H9 (cell line): Measurements from ENCODE around the gene SSR2. TPM values are rescaled to one million over a fixed set of nuclear protein-coding genes. Genes with fewer than 3 reads are reported as not detected.

Experiments used
- DNase-seq: peaks from one replicate; pipeline ENCODE4 v3.0.0-alpha.2; 2017
- H2AFZ ChIP-seq: one replicate; pipeline ENCODE4 v1.6.1; 2013; ENCODE audit warnings: mild to moderate bottlenecking, low read length, control low read depth, moderate library complexity
- H2AK5ac ChIP-seq: 2 replicates; pipeline ENCODE4 v1.6.1; 2013; ENCODE audit warnings: low read length, control low read depth, mixed read lengths; ENCODE audit not compliant: insufficient read length
- H2BK120ac ChIP-seq: one replicate; pipeline ENCODE4 v1.6.1; 2013; ENCODE audit warnings: low read depth, mild to moderate bottlenecking, low read length, control low read depth, inconsistent platforms; ENCODE audit not compliant: poor library complexity, severe bottlenecking
- H2BK12ac ChIP-seq: 2 replicates; pipeline ENCODE4 v1.6.1; 2013; ENCODE audit warnings: low read length, control low read depth, mixed read lengths, low read depth; ENCODE audit not compliant: insufficient read length
- H2BK15ac ChIP-seq: 2 replicates; pipeline ENCODE4 v1.6.1; 2013; ENCODE audit warnings: low read depth, low read length, control low read depth
- H2BK20ac ChIP-seq: one replicate; pipeline ENCODE4 v1.6.1; 2013; ENCODE audit warnings: low read depth, mild to moderate bottlenecking, low read length, control low read depth, inconsistent platforms; ENCODE audit not compliant: poor library complexity, severe bottlenecking
- H2BK5ac ChIP-seq: 2 replicates; pipeline ENCODE4 v1.6.1; 2013; ENCODE audit warnings: low read length, control low read depth, mixed read lengths; ENCODE audit not compliant: insufficient read length
- H3K14ac ChIP-seq: 2 replicates; pipeline ENCODE4 v1.6.1; 2013; ENCODE audit warnings: low read length, control low read depth; ENCODE audit not compliant: insufficient read depth
- H3K18ac ChIP-seq: 2 replicates; pipeline ENCODE4 v1.6.1; 2013; ENCODE audit warnings: low read depth, mild to moderate bottlenecking, mixed read lengths, low read length, control low read depth; ENCODE audit not compliant: insufficient read length
- H3K23ac ChIP-seq: 2 replicates; pipeline ENCODE4 v1.6.1; 2013; ENCODE audit warnings: low read length, control low read depth, mixed read lengths, low read depth; ENCODE audit not compliant: insufficient read length
- H3K23me2 ChIP-seq: 2 replicates; pipeline ENCODE4 v1.6.1; 2013; ENCODE audit warnings: low read depth, mild to moderate bottlenecking, mixed read lengths, low read length, control low read depth; ENCODE audit not compliant: insufficient read length, poor library complexity, severe bottlenecking
- H3K27ac ChIP-seq: 2 replicates; pipeline ENCODE4 v1.5.1; 2013; ENCODE audit warnings: low read length, control low read depth, mixed read lengths, low read depth; ENCODE audit not compliant: insufficient read length
- H3K27me3 ChIP-seq: 2 replicates; pipeline ENCODE4 v1.6.1; 2013; ENCODE audit warnings: low read length, control low read depth, inconsistent platforms; ENCODE audit not compliant: insufficient read depth
- H3K4ac ChIP-seq: 2 replicates; pipeline ENCODE4 v1.6.1; 2013; ENCODE audit warnings: low read depth, mild to moderate bottlenecking, control low read depth, inconsistent platforms, low read length, moderate library complexity
- H3K4me1 ChIP-seq: 2 replicates; pipeline ENCODE4 v1.6.1; 2013; ENCODE audit warnings: low read length, control low read depth, inconsistent platforms; ENCODE audit not compliant: insufficient read depth
- H3K4me2 ChIP-seq: 2 replicates; pipeline ENCODE4 v1.6.1; 2013; ENCODE audit warnings: low read length, control low read depth, mixed read lengths; ENCODE audit not compliant: insufficient read length, insufficient read depth
- H3K56ac ChIP-seq: 2 replicates; pipeline ENCODE4 v1.6.1; 2013; ENCODE audit warnings: low read depth, mild to moderate bottlenecking, mixed read lengths, low read length, control low read depth; ENCODE audit not compliant: insufficient read length
- H3K79me1 ChIP-seq: 2 replicates; pipeline ENCODE4 v1.6.1; 2013; ENCODE audit warnings: low read depth, mild to moderate bottlenecking, moderate library complexity, low read length, control low read depth, inconsistent platforms; ENCODE audit not compliant: insufficient read depth, poor library complexity, severe bottlenecking
- H3K79me2 ChIP-seq: 2 replicates; pipeline ENCODE4 v1.6.1; 2013; ENCODE audit warnings: low read length, control low read depth, inconsistent platforms; ENCODE audit not compliant: insufficient read depth
- H3K9ac ChIP-seq: 2 replicates; pipeline ENCODE4 v1.6.1; 2013; ENCODE audit warnings: low read length, control low read depth, mixed read lengths; ENCODE audit not compliant: insufficient read length; ENCODE audit errors: extremely low read depth
- H3K9me3 ChIP-seq: one replicate; pipeline ENCODE4 v1.6.1; 2013; ENCODE audit warnings: low read depth, low read length, inconsistent platforms; ENCODE audit not compliant: control insufficient read depth
- H3T11ph ChIP-seq: one replicate; pipeline ENCODE4 v1.6.1; 2013; ENCODE audit warnings: mild to moderate bottlenecking, low read length, control low read depth, inconsistent platforms
- H4K20me1 ChIP-seq: one replicate; pipeline ENCODE4 v1.6.1; 2013; ENCODE audit not compliant: control insufficient read depth, insufficient read length, insufficient read depth
- H4K5ac ChIP-seq: 2 replicates; pipeline ENCODE4 v1.6.1; 2013; ENCODE audit warnings: low read depth, mild to moderate bottlenecking, mixed read lengths, low read length, control low read depth; ENCODE audit not compliant: insufficient read length
- H4K8ac ChIP-seq: replicated peaks from 2 replicates; pipeline ENCODE4 v1.6.1; 2013; ENCODE audit warnings: low read length, control low read depth, mixed read lengths, low read depth; ENCODE audit not compliant: insufficient read length
- H4K91ac ChIP-seq: 2 replicates; pipeline ENCODE4 v1.6.1; 2013; ENCODE audit warnings: low read depth, mild to moderate bottlenecking, moderate library complexity, mixed read lengths, low read length, control low read depth; ENCODE audit not compliant: insufficient read length
- H3K27ac Mint-ChIP-seq, 3 experiments: 2 replicates in 2 of 3; 3 replicates in 1 of 3; pipeline ENCODE4 v1.8.0; 2020 to 2021; ENCODE audit warnings: mixed read lengths in 3 of 3, mild to moderate bottlenecking in 1 of 3, moderate library complexity in 1 of 3
- H3K27me3 Mint-ChIP-seq: 2 replicates; pipeline ENCODE4 v1.8.0; 2021; ENCODE audit warnings: low read depth, mild to moderate bottlenecking, moderate library complexity, mixed read lengths
- H3K36me3 Mint-ChIP-seq, 3 experiments: 2 replicates in 2 of 3; 3 replicates in 1 of 3; pipeline ENCODE4 v1.8.0; 2020 to 2021; ENCODE audit warnings: low read depth in 3 of 3, mixed read lengths in 3 of 3; ENCODE audit not compliant: insufficient read depth in 1 of 3
- H3K4me1 Mint-ChIP-seq, 2 experiments: 2 replicates each; pipeline ENCODE4 v1.8.0; 2020; ENCODE audit warnings: mixed read lengths in 2 of 2
- H3K4me3 Mint-ChIP-seq, 2 experiments: 2 replicates in 1 of 2; 3 replicates in 1 of 2; pipeline ENCODE4 v1.8.0; 2020 to 2021; ENCODE audit warnings: mild to moderate bottlenecking in 2 of 2, mixed read lengths in 2 of 2, moderate library complexity in 1 of 2
- H3K9me3 Mint-ChIP-seq, 2 experiments: 2 replicates in 1 of 2; 3 replicates in 1 of 2; pipeline ENCODE4 v1.8.0; 2020; ENCODE audit warnings: mild to moderate bottlenecking in 2 of 2, mixed read lengths in 2 of 2, moderate library complexity in 1 of 2
- WGBS: extraction: QIAGEN DNeasy Blood & Tissue Kit; methylation state at CpG from one replicate; pipeline ENCODE4 v1.1.7; 2013; ENCODE audit warnings: missing lambda C conversion rate, low lambda C conversion rate, mixed read lengths; ENCODE audit not compliant: insufficient read length; ENCODE audit errors: extremely low coverage; 5-methylcytosine and 5-hydroxymethylcytosine counted together
- total RNA-seq: library from RNA; stranded (reverse); gene quantifications from 2 replicates; pipeline ENCODE4 v1.2.1, GENCODE V29; 2021
- TF ChIP-seq, protein P1 (sequence below): fragments of 200-600 bp; sonication (generic); conservative IDR thresholded peaks from 3 replicates; pipeline ENCODE4 v1.8.0; 2021; ENCODE audit warnings: antibody characterized with exemption, mild to moderate bottlenecking

Gene SSR2
- total RNA-seq, 1 experiment from 2014 or later, result 170 TPM

DNA sequence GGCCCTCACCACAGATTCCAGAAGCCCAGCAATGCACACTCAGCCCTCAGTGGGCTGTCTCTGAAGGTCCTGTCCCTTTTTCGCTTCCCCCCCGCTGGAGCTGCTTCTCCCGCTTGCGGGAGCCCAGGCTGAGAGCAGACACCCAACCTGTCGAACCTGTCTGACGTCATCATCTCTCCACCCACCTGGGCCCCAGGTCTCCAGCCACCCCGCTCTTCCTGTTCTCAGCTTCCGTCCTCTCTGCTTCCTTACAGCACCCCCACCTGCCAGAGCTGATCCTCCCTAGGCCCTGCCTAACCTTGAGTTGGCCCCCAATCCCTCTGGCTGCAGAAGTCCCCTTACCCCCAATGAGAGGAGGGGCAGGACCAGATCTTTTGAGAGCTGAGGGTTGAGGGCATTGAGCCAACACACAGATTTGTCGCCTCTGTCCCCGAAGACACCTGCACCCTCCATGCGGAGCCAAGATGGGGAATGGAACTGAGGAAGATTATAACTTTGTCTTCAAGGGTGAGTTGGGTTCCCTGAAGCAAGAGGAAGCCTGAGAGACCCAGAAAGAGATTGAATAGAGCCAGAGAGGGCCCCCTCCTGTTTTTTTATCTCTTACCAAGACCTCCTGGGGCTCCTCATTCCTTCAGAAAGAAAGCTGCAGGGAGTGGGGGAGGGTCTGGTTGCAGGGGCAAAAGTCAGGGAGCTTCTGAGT, 40.3 kb upstream of the SSR2 start, which contains the start of gene RAB25:
TSS of gene RAB25 (plus strand) at position 224 of the 700 bp plus-strand sequence. CDS start at position 465, 241 bp downstream.
- Histone ChIP-seq H2BK15ac (no peak within 1 kb of the TSS), H2AK5ac (no peak within 1 kb of the TSS), H3K79me2 (no peaks in the 10 kb centered on the region), H2BK12ac (no peak within 1 kb of the TSS), H3K18ac (peak within 1 kb of the TSS; percentile 55), H3K23me2 (peaks cover 4% of the 10 kb centered on the region), H3K4ac (no peak within 1 kb of the TSS; the same call in 1 of the 2 replicates), H3K4me2 (peak within 1 kb of the TSS; percentile 64), H2BK20ac (peak within 1 kb of the TSS; percentile 50), H2AFZ (peak within 1 kb of the TSS; percentile 94), H3K14ac (peak within 1 kb of the TSS; percentile 69; the same call in 1 of the 2 replicates), H4K5ac (no peak within 1 kb of the TSS), H3K56ac (no peak within 1 kb of the TSS), H2BK120ac (peak within 1 kb of the TSS; percentile 91), H3K23ac (no peak within 1 kb of the TSS), H2BK5ac (no peak within 1 kb of the TSS), H3K79me1 (no peaks in the 10 kb centered on the region), H3K27me3 (no peaks in the 10 kb centered on the region), H4K8ac (no peak within 1 kb of the TSS), H3K9ac (peak within 1 kb of the TSS; percentile 28), H3T11ph (no peak within 1 kb of the TSS), H4K91ac (no peak within 1 kb of the TSS), H3K9me3 (no peaks in the 10 kb centered on the region), H4K20me1 (no peaks in the 10 kb centered on the region), H3K4me1 (no peaks in the 10 kb centered on the region), H3K27ac (peak within 1 kb of the TSS; percentile 79)
- Mint-ChIP-seq H3K9me3 (no peaks in the 10 kb centered on the region; a peak in 1 of 5 replicates), H3K36me3 (peaks cover 11 to 20% (median 18%) of the 10 kb centered on the region in 3 experiments; a peak in 6 of 7 replicates), H3K27me3 (peaks cover 1% of the 10 kb centered on the region), H3K27ac (peak within 1 kb of the TSS; percentile 97 to 100 (median 100)), H3K4me1 (peaks cover 33 to 46% of the 10 kb centered on the region in 2 experiments), H3K4me3 (peak within 1 kb of the TSS; percentile 73 to 91)
- peak; percentile 94 for DNase-seq
- no CpG with 5 or more reads among the region's 11 CpGs for WGBS
- TF ChIP-seq, protein P1, sequence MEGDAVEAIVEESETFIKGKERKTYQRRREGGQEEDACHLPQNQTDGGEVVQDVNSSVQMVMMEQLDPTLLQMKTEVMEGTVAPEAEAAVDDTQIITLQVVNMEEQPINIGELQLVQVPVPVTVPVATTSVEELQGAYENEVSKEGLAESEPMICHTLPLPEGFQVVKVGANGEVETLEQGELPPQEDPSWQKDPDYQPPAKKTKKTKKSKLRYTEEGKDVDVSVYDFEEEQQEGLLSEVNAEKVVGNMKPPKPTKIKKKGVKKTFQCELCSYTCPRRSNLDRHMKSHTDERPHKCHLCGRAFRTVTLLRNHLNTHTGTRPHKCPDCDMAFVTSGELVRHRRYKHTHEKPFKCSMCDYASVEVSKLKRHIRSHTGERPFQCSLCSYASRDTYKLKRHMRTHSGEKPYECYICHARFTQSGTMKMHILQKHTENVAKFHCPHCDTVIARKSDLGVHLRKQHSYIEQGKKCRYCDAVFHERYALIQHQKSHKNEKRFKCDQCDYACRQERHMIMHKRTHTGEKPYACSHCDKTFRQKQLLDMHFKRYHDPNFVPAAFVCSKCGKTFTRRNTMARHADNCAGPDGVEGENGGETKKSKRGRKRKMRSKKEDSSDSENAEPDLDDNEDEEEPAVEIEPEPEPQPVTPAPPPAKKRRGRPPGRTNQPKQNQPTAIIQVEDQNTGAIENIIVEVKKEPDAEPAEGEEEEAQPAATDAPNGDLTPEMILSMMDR, result no peak
